Activated CD4-positive, alpha-beta T cell treated with anti-CD3 and anti-CD28 coated beads, Interleukin-2, amount 50 U/mL, for 4 hours (primary cell): ENCODE data around the gene ORC5.

Experiments
- DNase-seq, 2 experiments: peaks; one replicate each; pipeline ENCODE4 v3.0.0-alpha.2; 2020

ORC5 gene

GRCh38 chr7:104124893-104125477 is 82.8 kb downstream of the ORC5 start:
- no peak for DNase-seq

- no peak for DNase-seq
Measured at GRCh38 chr7:104124469-104124868, 83.3 kb downstream of the ORC5 start.

- no peak for DNase-seq
Measured at GRCh38 chr7:104123786-104124185, 84.0 kb downstream of the ORC5 start.

- no peak for DNase-seq
Measured at GRCh38 chr7:104113788-104114187, 94.0 kb downstream of the ORC5 start.

GRCh38 chr7:104112623-104113022 is 95.2 kb downstream of the ORC5 start:
- DNase-seq: no peak

GRCh38 chr7:104111271-104111670 is 96.5 kb downstream of the ORC5 start:
- DNase-seq: no peak

GRCh38 chr7:104106108-104106905 is 101.5 kb downstream of the ORC5 start:
- DNase-seq: no peak

GRCh38 chr7:104098890-104099289 is 108.9 kb downstream of the ORC5 start:
- no peak for DNase-seq

GRCh38 chr7:104096683-104097082 is 111.1 kb downstream of the ORC5 start:
- DNase-seq: no peak

- no peak for DNase-seq
Measured at GRCh38 chr7:104093127-104093526, 114.7 kb downstream of the ORC5 start.

GRCh38 chr7:104091242-104091641 is 116.6 kb downstream of the ORC5 start:
- no peak for DNase-seq

GRCh38 chr7:104089612-104090011 is 118.2 kb downstream of the ORC5 start:
- no peak for DNase-seq

GRCh38 chr7:104089061-104089460 is 118.8 kb downstream of the ORC5 start:
- DNase-seq: no peak
